Measurements from ENCODE around the gene GNAQ. TPM values are rescaled to one million over a fixed set of nuclear protein-coding genes. Genes with fewer than 3 reads are reported as not detected.

Gene GNAQ
- total RNA-seq, 1 donor from 2014 or later, result 21.3 TPM

- FAIRE-seq (no peak), DNase-seq (ENCODE audit: low read depth) (peak; percentile 75)
- no peaks in the 10 kb centered on the region for H3K27me3 ChIP-seq (ENCODE audit: control insufficient read depth, insufficient read depth, low read length)
- no peak overlapping the region for H3K4me3 ChIP-seq (ENCODE audit: low read depth, low read length)
- TF ChIP-seq CTCF (IDR thresholded peaks at IDR 0.05; ENCODE audit: insufficient read depth, low read length, severe bottlenecking), result no peak
- H3K36me3 ChIP-seq (ENCODE audit: control insufficient read depth, insufficient read depth, low read length), result no peaks in the 10 kb centered on the region
Observed at GRCh38 chr9:77712533-77713130, 319.0 kb downstream of the GNAQ start.

GRCh38 chr9:77710965-77711648 is 320.5 kb downstream of the GNAQ start:
- TF ChIP-seq CTCF (IDR thresholded peaks at IDR 0.05; ENCODE audit: insufficient read depth, low read length, severe bottlenecking), result no peak
- FAIRE-seq (no peak), DNase-seq (ENCODE audit: low read depth) (no peak)
- Histone ChIP-seq H3K4me3 (ENCODE audit: low read depth, low read length) (no peak overlapping the region), H3K27me3 (ENCODE audit: control insufficient read depth, insufficient read depth, low read length) (no peaks in the 10 kb centered on the region), H3K36me3 (ENCODE audit: control insufficient read depth, insufficient read depth, low read length) (no peaks in the 10 kb centered on the region)

GRCh38 chr9:77710316-77710715 is 321.3 kb downstream of the GNAQ start:
- FAIRE-seq, result no peak
- no peak overlapping the region for H3K4me3 ChIP-seq (ENCODE audit: low read depth, low read length)
- no peaks in the 10 kb centered on the region for H3K27me3 ChIP-seq (ENCODE audit: control insufficient read depth, insufficient read depth, low read length)
- DNase-seq (ENCODE audit: low read depth), result no peak
- TF ChIP-seq CTCF (IDR thresholded peaks at IDR 0.05; ENCODE audit: insufficient read depth, low read length, severe bottlenecking), result no peak
- H3K36me3 ChIP-seq (ENCODE audit: control insufficient read depth, insufficient read depth, low read length), result no peaks in the 10 kb centered on the region

DNA sequence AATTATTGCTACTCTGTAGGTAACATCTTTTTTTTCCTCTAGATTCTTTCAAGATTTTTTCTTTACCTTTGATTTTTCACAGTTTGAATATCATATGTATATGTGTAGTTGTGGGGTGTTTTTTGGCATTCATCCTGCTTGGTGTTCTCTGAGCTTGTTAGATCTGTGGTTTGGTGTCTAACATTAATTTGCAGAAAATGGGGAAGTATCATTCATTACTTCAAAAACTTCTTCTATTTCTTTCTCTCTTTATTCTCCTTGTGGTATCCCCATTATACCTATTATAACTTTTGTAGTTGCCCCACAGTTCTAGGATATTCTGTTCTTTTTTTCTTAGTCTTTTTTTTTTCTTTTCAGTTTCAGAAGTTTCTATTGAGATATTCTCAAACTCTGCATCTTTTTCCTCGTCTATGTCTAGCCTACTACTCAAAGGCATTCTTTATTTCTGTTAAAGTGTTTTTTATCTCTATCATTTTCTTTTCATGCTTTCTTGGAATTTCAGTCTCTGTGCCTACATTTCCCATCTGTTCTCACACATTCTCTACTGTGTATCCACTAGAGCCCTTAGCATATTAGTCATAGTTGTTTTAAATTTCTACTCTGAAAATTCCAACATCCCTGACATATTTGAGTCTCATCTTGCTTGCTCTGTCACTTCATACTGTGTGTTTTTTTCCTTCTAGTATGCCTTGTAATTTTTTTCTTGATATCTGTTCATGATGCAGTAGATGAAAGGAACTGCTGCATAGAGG is 323.4 kb downstream of the GNAQ start:
- Histone ChIP-seq H3K4me3 (ENCODE audit: low read depth, low read length) (no peak overlapping the region), H3K27me3 (ENCODE audit: control insufficient read depth, insufficient read depth, low read length) (no peaks in the 10 kb centered on the region), H3K36me3 (ENCODE audit: control insufficient read depth, insufficient read depth, low read length) (no peaks in the 10 kb centered on the region)
- TF ChIP-seq CTCF (IDR thresholded peaks at IDR 0.05; ENCODE audit: insufficient read depth, low read length, severe bottlenecking), result no peak
- DNase-seq (ENCODE audit: low read depth) (peak; percentile 38), FAIRE-seq (no peak)

GRCh38 chr9:77707383-77708063 is 324.1 kb downstream of the GNAQ start:
- FAIRE-seq (peak; percentile 60), DNase-seq (ENCODE audit: low read depth) (peak; percentile 97)
- Histone ChIP-seq H3K4me3 (ENCODE audit: low read depth, low read length) (no peak overlapping the region), H3K36me3 (ENCODE audit: control insufficient read depth, insufficient read depth, low read length) (no peaks in the 10 kb centered on the region), H3K27me3 (ENCODE audit: control insufficient read depth, insufficient read depth, low read length) (no peaks in the 10 kb centered on the region)
- TF ChIP-seq CTCF (IDR thresholded peaks at IDR 0.05; ENCODE audit: insufficient read depth, low read length, severe bottlenecking), result no peak

Measured in bronchial epithelial cell (primary cell).